Measurements from ENCODE around the gene MPV17L2. TPM values are rescaled to one million over a fixed set of nuclear protein-coding genes. Genes with fewer than 3 reads are reported as not detected.
A peak's percentile ranks its signal among the peaks of the same experiment; 100 is the strongest.

MPV17L2 gene
- total and polyA plus RNA-seq, 2 donors (not counting 3 experiments of a cell fraction or from before 2014, with no cell fraction given), result 13.8 to 27.6 TPM

DNA sequence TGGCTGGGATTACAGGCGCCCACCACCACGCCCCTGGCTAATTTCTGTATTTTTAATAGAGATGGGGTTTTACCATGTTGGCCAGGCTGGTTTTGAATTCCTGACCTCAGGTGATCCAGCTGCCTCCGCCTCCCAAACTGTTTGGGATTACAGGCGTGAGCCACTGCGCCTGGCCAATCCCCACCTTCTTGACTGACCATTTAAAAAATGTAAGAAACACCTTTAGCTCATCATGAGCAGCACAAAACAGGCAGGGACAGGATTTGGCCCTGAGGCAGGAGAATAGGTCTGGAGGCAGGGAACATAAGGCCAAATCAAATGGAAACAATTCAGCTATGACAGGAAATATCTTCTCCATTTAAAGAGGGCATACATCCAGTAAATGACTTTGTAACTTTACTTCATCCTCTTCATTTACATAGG lies 1.4 kb upstream of the MPV17L2 start:
- H3K4me3 ChIP-seq (replicated peaks in 1 of 3; ENCODE audit: insufficient read depth in 1 of 3, low read depth in 1 of 3, low read length in 3 of 3), result peak overlapping the region in 2 of 3 experiments; percentile 78 to 85
- H3K4me1 ChIP-seq (ENCODE audit: control insufficient read depth, extremely low read depth, insufficient read depth, low read length), result peaks cover 14% of the 10 kb centered on the region
- CTCF ChIA-PET, result interaction anchor here (0.7 to 4.0 kb wide), 19 partner anchors 10 to 249 kb away, joined by 3 to 100 read pairs (median 7); partner anchors contain the start of gene RAB3A
- no peaks in the 10 kb centered on the region for H3K9me1 ChIP-seq (replicated peaks; ENCODE audit: control insufficient read depth, extremely low read depth, insufficient read depth, low read length)
- intact Hi-C loops (cut with micrococcal nuclease) (loop anchor here (1.0 to 2.0 kb wide), 4 partner anchors 39 to 225 kb away; partner anchors contain the start of gene PIK3R2), dilution Hi-C loops (cut with MboI; ENCODE audit: extremely low pct_ligation_motif_present, low sequenced_read_pairs) (no loop called here)
- peak overlapping the region; percentile 72 for H3K9ac ChIP-seq (replicated peaks; ENCODE audit: extremely low read depth, insufficient read depth, low read length)
- H4K20me1 ChIP-seq (replicated peaks; ENCODE audit: control insufficient read depth, extremely low read depth, insufficient read depth, low read length), result no peaks in the 10 kb centered on the region
- H3K79me2 ChIP-seq (ENCODE audit: control insufficient read depth, insufficient read depth, low read length), result no peaks in the 10 kb centered on the region
- H2AFZ ChIP-seq (ENCODE audit: low read depth, low read length), result peak overlapping the region; percentile 82
- BruUV-seq (replicated peaks), result no TSS peak
- H3K36me3 ChIP-seq (ENCODE audit: control insufficient read depth in 2 of 2, extremely low read depth in 1 of 2, insufficient read depth in 2 of 2, low read length in 2 of 2), result peaks cover 0 to 6% of the 10 kb centered on the region in 2 experiments
- H3K4me2 ChIP-seq (ENCODE audit: insufficient read depth, low read length), result peak overlapping the region; percentile 81
- H3K27me3 ChIP-seq (ENCODE audit: control insufficient read depth in 2 of 2, insufficient read depth in 2 of 2, low read length in 2 of 2), result no peaks in the 10 kb centered on the region
- FAIRE-seq (no peak), DNase-seq (ENCODE audit: low read depth, low spot score) (no peak)
- H3K9me3 ChIP-seq (replicated peaks; ENCODE audit: control insufficient read depth, insufficient read depth, low read length), result no peaks in the 10 kb centered on the region
- TF ChIP-seq POLR2AphosphoS5 (IDR thresholded peaks at IDR 0.05; ENCODE audit: insufficient read depth, low read depth, low read length), result no peak
- TF ChIP-seq EZH2 (IDR thresholded peaks at IDR 0.05; ENCODE audit: borderline replicate concordance, low read depth, low read length, severe bottlenecking), result no peak
- no peak for TF ChIP-seq MYC (IDR thresholded peaks at IDR 0.05; ENCODE audit: low read depth, low read length)
- TF ChIP-seq GATA2 (IDR thresholded peaks at IDR 0.05; ENCODE audit: insufficient read depth, insufficient read length, low read depth, low read length), result no peak
- TF ChIP-seq, protein P1, sequence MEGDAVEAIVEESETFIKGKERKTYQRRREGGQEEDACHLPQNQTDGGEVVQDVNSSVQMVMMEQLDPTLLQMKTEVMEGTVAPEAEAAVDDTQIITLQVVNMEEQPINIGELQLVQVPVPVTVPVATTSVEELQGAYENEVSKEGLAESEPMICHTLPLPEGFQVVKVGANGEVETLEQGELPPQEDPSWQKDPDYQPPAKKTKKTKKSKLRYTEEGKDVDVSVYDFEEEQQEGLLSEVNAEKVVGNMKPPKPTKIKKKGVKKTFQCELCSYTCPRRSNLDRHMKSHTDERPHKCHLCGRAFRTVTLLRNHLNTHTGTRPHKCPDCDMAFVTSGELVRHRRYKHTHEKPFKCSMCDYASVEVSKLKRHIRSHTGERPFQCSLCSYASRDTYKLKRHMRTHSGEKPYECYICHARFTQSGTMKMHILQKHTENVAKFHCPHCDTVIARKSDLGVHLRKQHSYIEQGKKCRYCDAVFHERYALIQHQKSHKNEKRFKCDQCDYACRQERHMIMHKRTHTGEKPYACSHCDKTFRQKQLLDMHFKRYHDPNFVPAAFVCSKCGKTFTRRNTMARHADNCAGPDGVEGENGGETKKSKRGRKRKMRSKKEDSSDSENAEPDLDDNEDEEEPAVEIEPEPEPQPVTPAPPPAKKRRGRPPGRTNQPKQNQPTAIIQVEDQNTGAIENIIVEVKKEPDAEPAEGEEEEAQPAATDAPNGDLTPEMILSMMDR (IDR thresholded peaks at IDR 0.05; ENCODE audit: extremely low read depth in 1 of 2, insufficient read depth in 1 of 2, low read depth in 1 of 2, low read length in 2 of 2), result no peak
- no peak for TF ChIP-seq FOS (IDR thresholded peaks at IDR 0.05; ENCODE audit: borderline replicate concordance, insufficient read depth, low read length)
- TF ChIP-seq JUN (IDR thresholded peaks at IDR 0.05; ENCODE audit: borderline replicate concordance, insufficient read depth, insufficient read length, low read depth), result no peak
- TF ChIP-seq, protein P2, sequence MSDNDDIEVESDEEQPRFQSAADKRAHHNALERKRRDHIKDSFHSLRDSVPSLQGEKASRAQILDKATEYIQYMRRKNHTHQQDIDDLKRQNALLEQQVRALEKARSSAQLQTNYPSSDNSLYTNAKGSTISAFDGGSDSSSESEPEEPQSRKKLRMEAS (IDR thresholded peaks at IDR 0.05; ENCODE audit: insufficient read depth, insufficient read length), result no peak
- no peak for TF ChIP-seq POLR2A (IDR thresholded peaks at IDR 0.05; ENCODE audit: low read depth, low read length)
- no peak overlapping the region for H3K27ac ChIP-seq (ENCODE audit: insufficient read depth, low read depth, low read length)
- POLR2A ChIA-PET, result interaction anchor here (0.6 kb wide), 1 partner anchor 638 kb away, joined by 3 read pairs; no protein-coding TSS in a partner anchor
